Measurements from ENCODE around the gene CALML6.

Gene CALML6

DNA sequence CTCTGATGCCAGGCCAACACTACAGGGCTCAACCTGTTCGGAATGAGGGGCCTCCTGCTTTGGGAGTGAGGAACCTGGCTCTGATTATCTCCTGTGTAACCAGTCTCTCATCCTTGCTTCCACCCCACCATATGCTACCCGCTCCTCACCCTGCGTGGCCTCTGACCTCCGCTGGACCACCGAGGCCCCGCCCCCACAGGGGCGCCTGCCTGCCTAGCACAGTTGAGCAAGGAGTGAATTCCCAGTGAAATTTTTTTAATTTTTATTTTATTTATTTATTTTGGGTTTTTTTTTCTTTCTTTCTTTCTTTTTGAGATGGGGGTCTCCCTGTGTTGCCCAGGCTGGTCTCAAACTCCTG is 22.3 kb upstream of the CALML6 start:
- no peak for DNase-seq

- no peak for DNase-seq
These were observed 21.6 kb upstream of the CALML6 start for GRCh38 chr1:1893291-1893985.

DNA sequence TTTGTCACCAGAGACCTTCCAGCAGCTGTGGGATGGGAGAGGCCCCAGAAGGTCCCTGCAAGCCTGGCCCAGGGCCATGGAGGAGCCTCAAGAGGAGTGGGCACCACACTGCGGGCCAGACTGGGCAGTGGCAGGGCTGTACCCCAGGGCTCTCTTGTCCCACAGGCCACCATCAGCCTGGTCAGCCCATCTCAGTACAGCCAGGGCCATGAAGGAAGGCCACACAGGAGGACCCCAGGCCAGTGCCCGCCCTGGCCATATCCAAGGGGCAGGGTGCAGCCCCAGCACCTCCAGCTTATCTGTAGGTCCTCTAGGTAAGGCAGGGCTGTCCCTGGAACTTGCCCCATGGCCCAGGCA is 21.1 kb upstream of the CALML6 start:
- no peak for DNase-seq

DNA sequence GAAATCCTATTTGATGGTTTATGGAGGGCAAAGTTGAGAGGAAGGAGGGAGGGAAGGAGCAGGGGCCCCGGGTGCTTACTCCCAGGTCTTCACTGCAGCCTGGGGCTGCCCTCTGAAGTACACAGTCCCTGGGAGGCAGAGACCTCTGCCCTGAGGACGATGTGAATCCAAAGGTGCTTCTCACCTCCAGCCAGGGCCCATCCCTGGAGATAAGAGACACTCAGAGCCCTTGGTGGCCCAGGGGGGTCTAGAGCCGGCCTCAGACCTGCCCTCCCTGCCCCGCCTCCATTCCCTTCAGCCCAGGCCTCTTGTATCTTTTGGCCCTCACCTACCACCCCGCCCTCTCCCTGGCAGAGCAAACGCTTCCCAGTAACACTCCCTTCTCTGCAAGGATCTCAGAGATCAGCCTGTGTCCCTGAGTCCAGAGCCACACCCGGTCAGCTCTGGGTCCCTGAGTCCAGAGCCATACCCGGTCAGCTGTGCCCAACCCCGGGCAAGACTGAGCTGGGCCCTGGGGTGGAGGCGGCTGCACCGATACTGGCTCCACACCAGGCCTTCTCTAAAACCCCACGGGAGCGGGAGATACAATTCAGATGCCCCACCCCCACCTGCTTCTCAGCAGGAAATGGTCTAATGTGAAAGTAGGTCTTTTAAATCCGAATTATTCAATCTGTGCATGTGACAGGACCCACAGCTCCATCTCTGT is 20.6 kb upstream of the CALML6 start:
- no peak for DNase-seq

DNA sequence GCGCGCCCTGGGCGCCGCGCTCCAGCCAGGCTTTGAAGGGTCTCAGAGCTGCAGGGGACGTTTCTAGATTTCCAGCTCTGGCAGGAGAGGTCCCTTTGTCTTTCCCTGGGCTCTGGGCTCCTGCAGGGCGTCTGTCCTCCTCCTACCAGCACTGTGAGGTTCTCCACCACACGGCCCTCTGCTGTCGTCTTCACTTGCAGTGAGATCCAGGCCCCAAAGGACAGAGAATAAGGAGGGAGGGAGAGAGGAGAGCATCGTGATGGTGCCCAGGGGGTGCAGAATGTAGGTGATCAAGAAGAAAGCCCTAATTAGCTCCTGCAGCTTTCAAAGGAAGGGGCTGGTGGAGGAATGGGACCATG is 20.0 kb upstream of the CALML6 start:
- no peak for DNase-seq

DNA sequence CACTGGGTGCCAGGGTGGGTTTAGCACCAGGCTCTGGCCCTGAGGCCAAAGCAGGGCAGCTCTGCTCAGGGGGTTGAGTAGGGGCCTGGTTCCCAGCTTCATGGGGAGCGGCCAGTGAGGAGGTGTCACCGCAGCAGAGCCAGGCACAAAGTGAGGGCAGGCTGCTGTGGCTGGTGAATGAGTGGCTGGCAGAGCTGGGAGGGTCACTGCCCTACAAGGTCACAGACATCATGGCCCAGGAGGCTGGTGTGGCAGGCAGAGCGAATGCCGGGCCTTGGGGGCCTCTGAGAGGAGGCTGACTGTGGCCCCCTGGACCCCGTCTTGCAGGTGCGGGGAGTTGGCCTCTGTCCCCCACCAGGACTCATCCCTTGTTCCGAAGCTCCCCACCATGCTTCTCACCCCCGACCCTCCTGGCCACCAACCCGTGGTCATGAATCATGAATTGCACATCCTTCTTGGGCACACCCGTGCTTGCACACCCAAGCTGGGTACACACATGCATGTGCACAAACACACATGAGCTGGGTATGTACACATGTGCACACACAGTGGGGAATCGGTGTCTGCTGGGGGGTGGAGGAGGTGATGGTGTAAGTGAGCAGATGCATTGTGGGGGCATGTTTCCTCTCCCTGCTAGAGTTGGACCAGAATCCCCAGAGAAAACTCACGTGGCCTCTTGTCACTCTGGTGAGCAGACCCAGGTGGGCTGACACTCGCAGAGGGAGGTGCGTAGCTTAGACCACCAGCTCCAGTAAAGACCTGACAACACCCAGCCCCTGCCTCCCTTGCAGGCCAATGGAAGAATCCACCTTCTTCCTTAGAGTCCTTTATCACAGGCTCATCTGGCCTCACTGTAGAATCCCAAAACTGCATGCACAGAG is 19.4 kb upstream of the CALML6 start:
- no peak for DNase-seq

DNA sequence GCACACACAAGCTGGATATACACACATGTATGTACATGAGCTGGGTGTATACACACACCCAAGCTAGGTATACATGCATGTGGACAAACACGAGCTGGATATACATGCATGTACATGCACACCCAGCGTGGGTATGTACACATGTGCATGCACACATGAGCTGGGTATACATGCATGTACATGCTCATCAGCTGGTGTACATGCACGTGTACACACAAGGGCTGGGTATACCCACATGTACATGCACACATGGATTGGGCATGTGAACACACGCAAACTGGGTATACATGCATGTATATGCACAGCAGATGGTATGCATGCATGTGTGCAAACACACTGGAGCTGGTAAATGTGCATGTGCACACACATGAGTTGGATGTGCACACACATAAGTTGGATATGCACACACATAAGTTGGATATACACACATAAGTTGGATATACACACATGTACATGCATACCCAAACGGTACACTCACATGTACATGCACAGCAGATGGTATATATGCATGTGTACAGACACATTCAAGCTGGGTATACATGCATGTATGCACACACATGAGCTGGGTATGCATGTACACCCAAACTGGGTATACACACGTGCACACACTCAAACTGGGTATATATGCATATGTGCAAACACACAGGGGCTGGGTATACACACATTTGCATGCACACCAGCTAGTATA is 16.7 kb upstream of the CALML6 start:
- no peak for DNase-seq

GRCh38 chr1:1899266-1899966 is 15.6 kb upstream of the CALML6 start:
- DNase-seq, result no peak

- DNase-seq, result no peak
These were observed 15.1 kb upstream of the CALML6 start for GRCh38 chr1:1899967-1900327.

- DNase-seq, result no peak
These were observed 14.0 kb upstream of the CALML6 start for GRCh38 chr1:1900883-1901640.

DNA sequence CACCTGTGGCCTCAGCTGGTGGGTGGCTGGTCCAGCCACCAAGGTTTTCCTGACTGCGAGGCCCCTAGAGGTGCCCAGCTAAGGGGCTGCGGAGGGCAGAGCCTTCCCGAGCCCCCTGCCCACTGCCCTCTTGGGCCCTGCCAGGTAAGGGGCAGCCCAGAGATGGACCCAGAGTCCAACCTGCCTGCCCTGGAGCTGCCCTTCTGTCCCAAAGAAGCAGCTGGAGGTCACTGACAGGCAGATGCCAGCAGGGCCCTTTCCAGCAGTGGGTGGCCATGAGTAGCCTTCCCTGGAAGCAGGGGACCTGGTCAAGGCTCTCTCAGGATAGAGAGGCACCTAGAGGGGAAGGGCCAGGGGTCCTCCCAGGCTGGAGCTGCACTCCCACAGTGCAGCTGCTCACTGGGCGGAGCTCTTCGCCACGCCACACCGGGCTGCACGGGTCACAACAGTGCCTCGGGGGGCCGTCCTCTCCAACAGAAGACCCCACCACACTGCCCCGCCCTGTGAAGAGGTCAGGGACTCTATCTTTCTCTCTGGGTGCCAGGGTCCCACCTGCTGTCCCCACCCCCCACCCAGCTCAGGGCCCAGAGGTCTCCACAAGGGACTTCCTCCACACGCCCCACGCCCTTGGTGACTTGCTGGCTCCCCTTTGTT is 13.3 kb upstream of the CALML6 start:
- DNase-seq, result no peak

DNA sequence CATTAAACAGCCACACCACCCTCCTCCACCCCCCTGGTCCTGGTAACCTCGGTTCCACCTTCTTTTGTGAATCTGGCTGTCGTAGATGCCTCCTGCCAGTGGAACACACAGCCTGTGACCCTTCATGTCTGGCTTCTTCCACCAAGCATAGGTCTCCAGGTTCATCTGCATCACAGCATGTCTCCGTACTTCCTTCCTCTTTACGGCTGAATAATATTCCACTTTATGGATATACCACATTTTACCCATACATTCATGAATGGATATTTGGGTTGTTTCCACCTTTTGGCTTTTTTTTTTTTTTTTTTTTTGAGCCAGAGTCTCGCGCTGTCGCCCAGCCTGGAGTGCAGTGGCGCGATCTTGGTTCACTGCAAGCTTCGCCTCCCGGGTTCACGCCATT is 11.8 kb upstream of the CALML6 start:
- no peak for DNase-seq

GRCh38 chr1:1906185-1907097 is 8.6 kb upstream of the CALML6 start:
- peak; percentile 69 for DNase-seq

- DNase-seq, result no peak
These were observed 7.8 kb upstream of the CALML6 start for GRCh38 chr1:1907098-1907736.

- no peak for DNase-seq
These were observed 6.6 kb upstream of the CALML6 start for GRCh38 chr1:1908506-1908791.

DNA sequence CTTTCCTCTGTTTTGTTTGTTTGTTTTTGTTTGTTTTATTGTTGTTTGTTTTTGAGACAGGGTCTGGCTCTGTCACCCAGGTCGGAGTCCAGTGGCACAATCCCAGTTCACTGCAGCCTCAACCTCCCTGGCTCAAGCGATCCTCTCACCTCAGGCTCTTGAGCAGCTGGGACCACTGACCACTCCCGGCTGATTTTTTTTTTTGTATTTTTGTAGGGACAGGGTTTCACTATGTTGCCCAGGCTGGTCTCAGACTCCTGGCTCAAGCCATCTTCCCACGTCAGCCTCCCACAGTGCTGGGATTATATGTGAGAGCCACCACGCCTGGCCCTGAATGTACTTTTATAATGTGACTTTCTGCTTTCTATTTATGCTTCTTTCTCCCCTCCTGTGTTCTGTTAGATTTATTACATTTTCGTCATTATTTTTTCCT is 5.0 kb upstream of the CALML6 start:
- no peak for DNase-seq

GRCh38 chr1:1910651-1911331 is 4.3 kb upstream of the CALML6 start:
- no peak for DNase-seq

DNA sequence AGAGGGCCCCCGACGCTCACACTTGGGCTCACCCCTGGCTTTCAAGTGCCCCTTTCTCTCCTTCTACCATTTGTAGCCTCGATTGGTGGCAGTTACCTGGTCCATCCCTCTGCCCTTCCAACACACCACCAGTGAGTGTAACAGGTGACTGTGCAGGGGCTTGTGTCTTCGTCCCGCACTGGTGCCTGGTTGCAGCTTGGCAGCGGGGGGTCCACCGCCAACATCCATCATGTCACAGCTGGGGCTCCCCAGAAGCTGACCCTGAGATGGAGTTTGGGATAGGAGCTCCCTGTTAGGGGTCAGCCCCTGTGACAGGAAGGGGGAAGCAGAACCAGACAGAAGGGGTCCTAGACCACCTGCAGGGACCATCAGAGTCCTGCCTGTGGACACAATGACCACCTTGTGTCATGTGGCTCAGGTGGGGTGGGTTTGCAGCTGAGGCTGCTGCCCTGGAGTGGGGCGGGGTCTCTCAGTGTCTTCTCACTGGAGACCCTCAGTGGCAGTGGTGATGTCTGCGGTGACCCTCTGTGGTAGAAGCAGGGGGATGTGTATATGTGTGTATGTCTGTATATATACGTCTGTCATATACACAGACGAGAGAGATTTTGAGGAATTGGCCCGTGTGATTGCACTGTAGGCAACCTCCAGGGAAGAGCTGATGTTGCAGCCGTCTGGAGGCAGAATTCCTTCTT is 3.6 kb upstream of the CALML6 start:
- DNase-seq, result no peak
